Caco-2 (cell line): Measurements from ENCODE around the gene CD46. TPM values are rescaled to one million over a fixed set of nuclear protein-coding genes. Genes with fewer than 3 reads are reported as not detected.

ENCODE experiments used
- BruUV-seq: library from RNA; stranded (reverse); fragments of 400-500 nt; replicated peaks from 2 replicates; lab custom pipeline; 2021; lab: Mats Ljungman, UMichigan
- CTCF ChIA-PET: fragments of 300-600 bp; sonication (Branson Sonifier 250); formaldehyde crosslinking; loops from one replicate; lab custom pipeline; 2022; ENCODE audit warnings: antibody characterized with exemption; lab: Charles Lee
- POLR2A ChIA-PET: fragments of 300-600 bp; sonication (Branson Sonifier 250); formaldehyde crosslinking; loops from one replicate; lab custom pipeline; 2022; ENCODE audit warnings: antibody characterized with exemption; lab: Charles Lee
- DNase-seq, 2 experiments: peaks; one replicate each; pipeline versions ENCODE4 v3.0.0 to v3.0.0-alpha.2; 2020 to 2022
- H3K27me3 ChIP-seq: replicated peaks from 2 replicates; pipeline ENCODE4 v1.6.0; 2011; ENCODE audit warnings: low read length; ENCODE audit not compliant: control insufficient read depth, insufficient read depth
- H3K36me3 ChIP-seq: 2 replicates; pipeline ENCODE4 v1.5.1; 2011; ENCODE audit warnings: low read length; ENCODE audit not compliant: control insufficient read depth, insufficient read depth
- H3K4me1 ChIP-seq: fragments of 250-450 bp; sonication (Bioruptor Pico); 2 replicates; pipeline ENCODE4 v1.5.1; 2020; ENCODE audit warnings: mild to moderate bottlenecking
- H3K4me3 ChIP-seq: 2 replicates; pipeline ENCODE4 v1.5.1; 2011; ENCODE audit warnings: low read depth, mild to moderate bottlenecking, control low read depth, low read length
- H3K9me3 ChIP-seq: fragments of 250-450 bp; sonication (Bioruptor Pico); 2 replicates; pipeline ENCODE4 v1.5.1; 2020; ENCODE audit warnings: mild to moderate bottlenecking, moderate library complexity
- H3K27ac Mint-ChIP-seq: one replicate; pipeline ENCODE4 v1.8.0; 2022; ENCODE audit warnings: mixed read lengths; ENCODE audit not compliant: unreplicated experiment
- H3K27me3 Mint-ChIP-seq: one replicate; pipeline ENCODE4 v1.8.0; 2022; ENCODE audit warnings: mixed read lengths; ENCODE audit not compliant: insufficient read depth, unreplicated experiment
- H3K36me3 Mint-ChIP-seq: one replicate; pipeline ENCODE4 v1.8.0; 2022; ENCODE audit warnings: mild to moderate bottlenecking, mixed read lengths; ENCODE audit not compliant: insufficient read depth, unreplicated experiment
- H3K4me1 Mint-ChIP-seq: one replicate; pipeline ENCODE4 v1.8.0; 2022; ENCODE audit warnings: low read depth, mixed read lengths; ENCODE audit not compliant: unreplicated experiment
- H3K4me3 Mint-ChIP-seq: one replicate; pipeline ENCODE4 v1.8.0; 2022; ENCODE audit warnings: mild to moderate bottlenecking, moderate library complexity, mixed read lengths; ENCODE audit not compliant: unreplicated experiment
- H3K9me3 Mint-ChIP-seq: one replicate; pipeline ENCODE4 v1.8.0; 2022; ENCODE audit warnings: mixed read lengths; ENCODE audit not compliant: unreplicated experiment
- CTCF ChIP-seq, 2 experiments: fragments of 200-600 bp in 1 of 2; IDR thresholded peaks; 1 replicate in 1 of 2; 2 replicates in 1 of 2; pipeline versions ENCODE4 v1.5.1 to v1.8.0; 2011 to 2022; ENCODE audit warnings: antibody characterized with exemption in 1 of 2, control low read depth in 1 of 2, inconsistent platforms in 1 of 2, low read depth in 1 of 2, low read length in 1 of 2, mild to moderate bottlenecking in 1 of 2, moderate library complexity in 1 of 2; ENCODE audit not compliant: insufficient read depth in 1 of 2, severe bottlenecking in 1 of 2, unreplicated experiment in 1 of 2
- intact Hi-C: fragments of 100-400 bp; cut with micrococcal nuclease; formaldehyde crosslinking; loops from one replicate; pipeline ENCODE4 v1.10.0; 2022; ENCODE audit not compliant: unreplicated experiment
- total RNA-seq: library from RNA; stranded (reverse); gene quantifications from 2 replicates; pipeline ENCODE4 v1.2.3, GENCODE V29; 2022

The CD46 gene
- total RNA-seq, 1 experiment from 2014 or later, result 166 TPM

GRCh38 chr1:207835958-207836357, 84.1 kb downstream of the CD46 start:
- Histone ChIP-seq H3K4me1 (peaks cover 12% of the 10 kb centered on the region), H3K36me3 (no peaks in the 10 kb centered on the region), H3K9me3 (no peaks in the 10 kb centered on the region), H3K27me3 (no peaks in the 10 kb centered on the region), H3K4me3 (no peak overlapping the region)
- Mint-ChIP-seq H3K9me3 (no peaks in the 10 kb centered on the region), H3K4me1 (peaks cover 14% of the 10 kb centered on the region), H3K27ac (no peak overlapping the region), H3K4me3 (no peak overlapping the region), H3K27me3 (no peaks in the 10 kb centered on the region), H3K36me3 (no peaks in the 10 kb centered on the region)
- DNase-seq, result peak in 1 of 2 experiments; percentile 5
- BruUV-seq, result no TSS peak
- ChIA-PET CTCF (interaction anchor here (0.5 to 1.0 kb wide), 2 partner anchors 27 to 127 kb away, joined by 3 read pairs; no protein-coding TSS in a partner anchor), POLR2A (no interaction called here)
- TF ChIP-seq CTCF (IDR thresholded peaks at IDR 0.05; ENCODE audit: insufficient read depth in 1 of 2, low read depth in 1 of 2, low read length in 1 of 2, severe bottlenecking in 1 of 2, unreplicated experiment in 1 of 2), result no peak
- intact Hi-C loops, result no loop called here

- Mint-ChIP-seq H3K27me3 (no peaks in the 10 kb centered on the region), H3K4me3 (no peak overlapping the region), H3K9me3 (no peaks in the 10 kb centered on the region), H3K36me3 (no peaks in the 10 kb centered on the region), H3K27ac (no peak overlapping the region), H3K4me1 (peaks cover 14% of the 10 kb centered on the region)
- H3K27me3 ChIP-seq, result no peaks in the 10 kb centered on the region
- H3K4me3 ChIP-seq, result no peak overlapping the region
- ChIA-PET POLR2A (no interaction called here), CTCF (interaction anchor here (1.0 kb wide), 1 partner anchor 127 kb away, joined by 3 read pairs; no protein-coding TSS in a partner anchor)
- H3K4me1 ChIP-seq, result peaks cover 12% of the 10 kb centered on the region
- intact Hi-C loops, result no loop called here
- DNase-seq, result peak in 1 of 2 experiments; percentile 19
- BruUV-seq, result no TSS peak
- no peak for TF ChIP-seq CTCF (IDR thresholded peaks at IDR 0.05; ENCODE audit: insufficient read depth in 1 of 2, low read depth in 1 of 2, low read length in 1 of 2, severe bottlenecking in 1 of 2, unreplicated experiment in 1 of 2)
- H3K9me3 ChIP-seq, result no peaks in the 10 kb centered on the region
- H3K36me3 ChIP-seq, result no peaks in the 10 kb centered on the region
These were observed 84.9 kb downstream of the CD46 start for GRCh38 chr1:207836591-207837347.

GRCh38 chr1:207837673-207838072, 85.8 kb downstream of the CD46 start:
- no peak overlapping the region for H3K4me3 ChIP-seq
- Mint-ChIP-seq H3K36me3 (no peaks in the 10 kb centered on the region), H3K4me1 (peaks cover 14% of the 10 kb centered on the region), H3K4me3 (no peak overlapping the region), H3K27me3 (no peaks in the 10 kb centered on the region), H3K9me3 (no peaks in the 10 kb centered on the region), H3K27ac (no peak overlapping the region)
- TF ChIP-seq CTCF (IDR thresholded peaks at IDR 0.05; ENCODE audit: insufficient read depth in 1 of 2, low read depth in 1 of 2, low read length in 1 of 2, severe bottlenecking in 1 of 2, unreplicated experiment in 1 of 2), result no peak
- no TSS peak for BruUV-seq
- ChIA-PET POLR2A (no interaction called here), CTCF (no interaction called here)
- intact Hi-C loops, result no loop called here
- no peaks in the 10 kb centered on the region for H3K36me3 ChIP-seq
- DNase-seq, result no peak
- H3K9me3 ChIP-seq, result no peaks in the 10 kb centered on the region
- H3K27me3 ChIP-seq, result no peaks in the 10 kb centered on the region
- peaks cover 12% of the 10 kb centered on the region for H3K4me1 ChIP-seq
